Loucy (cell line): ENCODE data around the gene RNF44.

Experiments
- H2AFZ ChIP-seq: fragments of 200-600 bp; sonication (generic); 2 replicates; pipeline ENCODE4 v1.6.0; 2016; ENCODE audit warnings: antibody characterized with exemption, mild to moderate bottlenecking, low read length, moderate library complexity
- H3F3A ChIP-seq: fragments of 200-600 bp; 2 replicates; pipeline ENCODE4 v1.6.0; 2016; ENCODE audit warnings: antibody characterized with exemption, low read depth, mild to moderate bottlenecking
- H3K27me3 ChIP-seq: fragments of 200-600 bp; sonication (generic); 2 replicates; pipeline ENCODE4 v1.6.1; 2014; ENCODE audit warnings: low read length, mild to moderate bottlenecking; ENCODE audit not compliant: insufficient read depth, poor library complexity, severe bottlenecking
- H3K36me3 ChIP-seq: fragments of 200-600 bp; sonication (generic); 2 replicates; pipeline ENCODE4 v1.6.1; 2016; ENCODE audit warnings: low read length; ENCODE audit not compliant: insufficient read depth
- H3K4me1 ChIP-seq: fragments of 200-600 bp; sonication (generic); 2 replicates; pipeline ENCODE4 v1.5.1; 2014; ENCODE audit warnings: low read length, mild to moderate bottlenecking; ENCODE audit not compliant: insufficient read depth, poor library complexity, severe bottlenecking
- H3K4me2 ChIP-seq: fragments of 200-600 bp; sonication (generic); 2 replicates; pipeline ENCODE4 v1.6.0; 2014; ENCODE audit warnings: antibody characterized with exemption, low read length, low read depth, mild to moderate bottlenecking; ENCODE audit not compliant: poor library complexity, severe bottlenecking
- H3K4me3 ChIP-seq: fragments of 200-600 bp; sonication (generic); 2 replicates; pipeline ENCODE4 v1.5.1; 2014; ENCODE audit warnings: low read length, mild to moderate bottlenecking, mixed read lengths; ENCODE audit not compliant: poor library complexity, severe bottlenecking
- H3K79me2 ChIP-seq: fragments of 200-600 bp; sonication (generic); 2 replicates; pipeline ENCODE4 v1.6.1; 2014; ENCODE audit warnings: low read length; ENCODE audit not compliant: insufficient read depth
- H3K9ac ChIP-seq: fragments of 200-600 bp; sonication (generic); 2 replicates; pipeline ENCODE4 v1.6.0; 2014; ENCODE audit warnings: mild to moderate bottlenecking, low read depth, low read length, moderate library complexity; ENCODE audit not compliant: poor library complexity, severe bottlenecking
- H3K9me2 ChIP-seq: fragments of 200-600 bp; sonication (generic); replicated peaks from 2 replicates; pipeline ENCODE4 v1.6.1; 2016; ENCODE audit warnings: low read depth, low read length, mixed read lengths
- H3K9me3 ChIP-seq: fragments of 200-600 bp; sonication (generic); 2 replicates; pipeline ENCODE4 v1.6.1; 2014; ENCODE audit warnings: mild to moderate bottlenecking, antibody characterized with exemption, low read length, low read depth; ENCODE audit not compliant: insufficient read depth
- H4K20me1 ChIP-seq: fragments of 200-600 bp; sonication (generic); 2 replicates; pipeline ENCODE4 v1.6.0; 2014; ENCODE audit warnings: antibody characterized with exemption, low read length, mild to moderate bottlenecking; ENCODE audit not compliant: insufficient read depth, poor library complexity, severe bottlenecking
- CTCF ChIP-seq: fragments of 200-600 bp; sonication (generic); conservative IDR thresholded peaks from 2 replicates; pipeline ENCODE4 v1.5.1; 2014; ENCODE audit warnings: mild to moderate bottlenecking, antibody characterized with exemption, low read length
- EZH2phosphoT487 ChIP-seq: fragments of 200-600 bp; IDR thresholded peaks from 2 replicates; pipeline ENCODE4 v1.6.1; 2018; ENCODE audit warnings: antibody characterized with exemption, mild to moderate bottlenecking, moderate library complexity, borderline replicate concordance

The RNF44 gene

DNA sequence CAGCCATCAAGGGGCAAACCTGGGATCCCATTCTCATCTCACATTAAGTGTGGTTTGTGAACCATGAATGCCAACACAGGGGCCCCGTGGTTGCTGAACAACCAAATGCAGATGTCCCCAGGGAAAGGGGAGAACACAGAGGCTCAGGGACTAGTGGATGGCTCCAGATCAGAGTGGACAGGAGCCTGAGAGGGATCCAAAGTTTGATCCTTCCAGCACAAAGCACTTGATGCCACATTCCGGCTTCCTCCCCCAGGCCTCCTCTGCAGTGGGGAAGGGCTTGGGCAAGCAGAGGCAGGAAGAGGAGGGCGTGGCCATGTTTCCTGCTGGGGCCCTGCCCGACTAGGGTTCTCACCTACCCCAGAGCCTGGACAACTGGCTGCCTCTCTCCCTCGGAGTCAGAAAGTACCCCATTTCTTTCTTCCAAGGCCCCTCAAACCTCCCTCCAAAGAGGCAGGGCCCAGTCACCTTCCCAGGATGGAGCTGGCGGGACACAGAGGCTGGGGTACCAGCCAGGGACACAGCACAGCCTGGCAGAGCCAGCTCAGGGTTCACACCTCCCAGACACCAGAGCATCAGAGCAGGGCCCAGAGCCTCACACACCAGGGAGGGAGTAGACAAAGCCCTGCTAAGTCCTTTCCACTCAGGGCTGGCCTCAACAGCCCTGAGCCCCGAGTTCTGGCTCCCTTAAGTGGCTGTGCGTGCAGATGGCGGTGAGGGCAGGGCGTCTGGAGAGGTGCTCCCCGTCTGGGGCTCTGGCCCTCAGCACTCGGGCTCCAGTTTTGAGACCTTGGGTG, 4.3 kb upstream of the RNF44 start:
- H3F3A ChIP-seq, result no peaks in the 10 kb centered on the region
- no peaks in the 10 kb centered on the region for H3K36me3 ChIP-seq
- H2AFZ ChIP-seq, result peak overlapping the region; percentile 21; the same call in 1 of the 2 replicates
- H3K9me2 ChIP-seq, result no peaks in the 10 kb centered on the region
- H3K9me3 ChIP-seq, result no peaks in the 10 kb centered on the region
- H3K4me3 ChIP-seq, result peak overlapping the region; percentile 84
- no peaks in the 10 kb centered on the region for H4K20me1 ChIP-seq
- TF ChIP-seq EZH2phosphoT487, result no peak
- no peak for TF ChIP-seq CTCF
- H3K4me1 ChIP-seq, result peaks cover 12% of the 10 kb centered on the region
- H3K27me3 ChIP-seq, result no peaks in the 10 kb centered on the region
- peak overlapping the region; percentile 88 for H3K9ac ChIP-seq
- H3K79me2 ChIP-seq, result peaks cover 22% of the 10 kb centered on the region; the same call in 1 of the 2 replicates
- peak overlapping the region; percentile 69 for H3K4me2 ChIP-seq

DNA sequence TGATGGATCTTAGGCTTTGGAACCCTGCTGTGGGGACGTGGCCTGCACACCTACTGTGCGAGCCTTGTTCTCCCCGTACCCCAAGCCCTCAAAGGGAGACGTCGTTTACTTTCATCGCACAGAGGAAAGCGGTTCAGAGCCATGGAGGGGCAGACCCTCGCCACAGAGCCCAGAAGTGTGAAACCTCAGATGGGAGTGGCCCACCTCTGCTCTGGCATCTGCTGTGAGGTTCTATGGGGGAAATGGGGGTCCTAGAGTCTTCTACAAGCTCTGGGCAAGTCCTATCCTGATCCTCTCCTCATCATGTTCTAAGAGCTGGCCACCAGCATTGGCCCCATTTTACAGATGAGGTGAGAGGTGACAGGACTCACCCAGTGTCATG, 3.7 kb upstream of the RNF44 start:
- H3K4me1 ChIP-seq, result peaks cover 12% of the 10 kb centered on the region
- peak overlapping the region; percentile 88 for H3K9ac ChIP-seq
- H3K9me3 ChIP-seq, result no peaks in the 10 kb centered on the region
- H3K9me2 ChIP-seq, result no peaks in the 10 kb centered on the region
- no peak for TF ChIP-seq CTCF
- TF ChIP-seq EZH2phosphoT487, result no peak
- H3F3A ChIP-seq, result no peaks in the 10 kb centered on the region
- H3K36me3 ChIP-seq, result no peaks in the 10 kb centered on the region
- H3K27me3 ChIP-seq, result peaks cover 3% of the 10 kb centered on the region
- H3K79me2 ChIP-seq, result peaks cover 28% of the 10 kb centered on the region
- H4K20me1 ChIP-seq, result no peaks in the 10 kb centered on the region
- H2AFZ ChIP-seq, result no peak overlapping the region
- H3K4me2 ChIP-seq, result peak overlapping the region; percentile 69
- peak overlapping the region; percentile 84 for H3K4me3 ChIP-seq

DNA sequence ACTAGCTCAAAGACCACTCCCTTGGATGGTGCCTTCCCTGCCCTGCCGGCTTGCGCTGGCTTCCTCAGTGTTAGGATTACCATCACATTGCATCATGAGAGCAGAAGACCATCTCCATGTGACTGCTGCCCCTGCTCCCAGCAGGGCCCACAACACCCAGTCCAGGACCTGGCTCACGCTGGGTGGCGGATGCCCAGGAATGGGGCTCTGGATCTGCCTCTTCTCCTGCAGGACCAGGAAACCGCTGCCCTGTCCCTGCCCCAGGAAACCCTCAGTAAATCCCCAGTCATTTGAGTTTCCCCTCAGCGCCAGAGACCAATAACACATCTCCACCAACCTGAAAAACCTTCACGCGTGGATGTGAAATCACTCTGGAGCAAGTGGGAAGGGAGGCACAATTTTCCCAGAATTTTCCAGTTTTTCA, 3.3 kb upstream of the RNF44 start:
- Histone ChIP-seq H3F3A (no peaks in the 10 kb centered on the region), H3K9ac (peak overlapping the region; percentile 88), H2AFZ (no peak overlapping the region), H3K36me3 (no peaks in the 10 kb centered on the region), H3K9me3 (no peaks in the 10 kb centered on the region), H3K4me2 (peak overlapping the region; percentile 69), H3K27me3 (peaks cover 6% of the 10 kb centered on the region), H3K79me2 (peaks cover 29% of the 10 kb centered on the region), H3K4me1 (peaks cover 12% of the 10 kb centered on the region), H3K4me3 (no peak overlapping the region), H4K20me1 (no peaks in the 10 kb centered on the region), H3K9me2 (no peaks in the 10 kb centered on the region)
- TF ChIP-seq EZH2phosphoT487 (no peak), CTCF (no peak)
